ENCODE measurements around the gene KRTAP5-8. TPM values are rescaled to one million over a fixed set of nuclear protein-coding genes. Genes with fewer than 3 reads are reported as not detected.
"Not testable (repeated sequence)": the region's sequence is repeated elsewhere in the genome, so short reads cannot be mapped to it uniquely, and the experiment has no call there.

The KRTAP5-8 gene
- total RNA-seq, 2 donors from 2014 or later: 0.35 TPM; not detected in 1

DNA sequence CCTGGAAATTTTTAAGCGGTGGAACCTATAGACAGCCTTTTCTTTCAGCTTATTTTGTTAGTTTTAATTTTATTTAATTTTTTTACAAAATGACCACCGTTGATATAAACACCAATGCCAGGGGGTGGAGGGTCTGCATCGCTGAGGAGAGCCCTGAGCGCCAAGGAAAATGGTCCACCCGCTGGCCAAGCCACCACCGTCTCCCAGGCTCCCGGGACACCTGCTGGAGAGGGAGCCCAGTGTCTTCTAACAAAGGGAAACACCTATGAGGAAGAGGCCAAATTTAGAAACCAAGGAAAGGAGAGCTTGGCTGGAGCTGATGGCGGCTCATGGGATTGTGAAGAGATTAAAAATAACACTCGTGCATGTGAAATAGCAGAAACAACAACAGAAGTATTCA is 288 bp upstream of the KRTAP5-8 start:
- H3K9ac ChIP-seq (ENCODE audit: low read depth in 2 of 2, low read length in 2 of 2): no peak overlapping the region
- H3K27ac ChIP-seq: no peak overlapping the region
- H3K4me3 ChIP-seq: no peak overlapping the region
- H3K36me3 ChIP-seq: no peaks in the 10 kb centered on the region
- no peak for DNase-seq
- intact Hi-C loops (cut with DNase I): no loop called here
- no peaks in the 10 kb centered on the region for H3K27me3 ChIP-seq
- no peaks in the 10 kb centered on the region for H3K9me3 ChIP-seq
- TF ChIP-seq, protein P1, sequence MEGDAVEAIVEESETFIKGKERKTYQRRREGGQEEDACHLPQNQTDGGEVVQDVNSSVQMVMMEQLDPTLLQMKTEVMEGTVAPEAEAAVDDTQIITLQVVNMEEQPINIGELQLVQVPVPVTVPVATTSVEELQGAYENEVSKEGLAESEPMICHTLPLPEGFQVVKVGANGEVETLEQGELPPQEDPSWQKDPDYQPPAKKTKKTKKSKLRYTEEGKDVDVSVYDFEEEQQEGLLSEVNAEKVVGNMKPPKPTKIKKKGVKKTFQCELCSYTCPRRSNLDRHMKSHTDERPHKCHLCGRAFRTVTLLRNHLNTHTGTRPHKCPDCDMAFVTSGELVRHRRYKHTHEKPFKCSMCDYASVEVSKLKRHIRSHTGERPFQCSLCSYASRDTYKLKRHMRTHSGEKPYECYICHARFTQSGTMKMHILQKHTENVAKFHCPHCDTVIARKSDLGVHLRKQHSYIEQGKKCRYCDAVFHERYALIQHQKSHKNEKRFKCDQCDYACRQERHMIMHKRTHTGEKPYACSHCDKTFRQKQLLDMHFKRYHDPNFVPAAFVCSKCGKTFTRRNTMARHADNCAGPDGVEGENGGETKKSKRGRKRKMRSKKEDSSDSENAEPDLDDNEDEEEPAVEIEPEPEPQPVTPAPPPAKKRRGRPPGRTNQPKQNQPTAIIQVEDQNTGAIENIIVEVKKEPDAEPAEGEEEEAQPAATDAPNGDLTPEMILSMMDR (IDR thresholded peaks at IDR 0.05): no peak
- H3K4me1 ChIP-seq: no peaks in the 10 kb centered on the region

DNA sequence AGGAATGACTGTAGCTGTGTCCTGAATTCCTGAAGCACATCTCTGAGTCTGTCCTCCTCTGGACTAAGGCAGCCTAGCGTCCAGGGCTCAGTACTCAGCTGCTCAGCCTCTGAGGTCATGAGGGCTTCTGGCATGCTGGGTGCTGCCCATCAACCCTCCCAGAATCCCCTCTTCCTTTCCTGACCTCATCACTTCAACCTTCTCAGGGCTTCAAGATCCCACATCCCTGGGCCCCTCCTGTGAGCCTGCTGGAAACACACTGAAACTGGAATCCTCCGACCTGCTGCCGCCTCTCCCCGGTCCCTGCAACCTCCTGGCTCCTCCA is 803 bp downstream of the KRTAP5-8 start:
- intact Hi-C loops (cut with DNase I): no loop called here
- DNase-seq: no peak
- no peaks in the 10 kb centered on the region for H3K27me3 ChIP-seq
- no peaks in the 10 kb centered on the region for H3K9me3 ChIP-seq
- H3K9ac ChIP-seq (ENCODE audit: low read depth in 2 of 2, low read length in 2 of 2): no peak overlapping the region
- H3K27ac ChIP-seq: no peak overlapping the region
- TF ChIP-seq, protein P1 (IDR thresholded peaks at IDR 0.05): no peak
- no peaks in the 10 kb centered on the region for H3K4me1 ChIP-seq
- no peak overlapping the region for H3K4me3 ChIP-seq
- no peaks in the 10 kb centered on the region for H3K36me3 ChIP-seq

DNA sequence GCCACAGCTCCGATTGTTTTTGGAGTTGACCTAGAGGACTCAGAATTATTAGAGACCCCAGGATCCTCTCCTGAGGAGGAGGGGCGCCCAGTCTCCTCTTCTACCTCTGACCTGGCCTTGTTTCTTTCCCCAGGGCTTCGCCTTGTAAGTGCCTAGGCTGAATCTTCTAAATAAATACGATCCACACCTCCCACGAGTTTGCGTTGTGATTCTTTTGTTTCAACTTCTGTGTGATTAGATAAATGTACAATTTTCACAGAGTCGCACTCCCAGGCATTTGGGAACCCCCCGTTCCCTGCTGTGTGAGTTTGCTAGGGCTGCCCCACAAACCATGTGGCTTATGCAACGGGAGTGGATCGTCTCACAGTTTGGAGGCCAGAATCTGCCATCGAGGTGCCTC is 1.2 kb downstream of the KRTAP5-8 start:
- no peak overlapping the region for H3K4me3 ChIP-seq
- intact Hi-C loops (cut with DNase I): no loop called here
- H3K36me3 ChIP-seq: no peaks in the 10 kb centered on the region
- H3K9me3 ChIP-seq: no peaks in the 10 kb centered on the region
- no peak overlapping the region for H3K9ac ChIP-seq (ENCODE audit: low read depth in 2 of 2, low read length in 2 of 2)
- H3K27me3 ChIP-seq: no peaks in the 10 kb centered on the region
- no peak overlapping the region for H3K27ac ChIP-seq
- no peaks in the 10 kb centered on the region for H3K4me1 ChIP-seq
- no peak for DNase-seq
- TF ChIP-seq, protein P1 (IDR thresholded peaks at IDR 0.05): no peak

DNA sequence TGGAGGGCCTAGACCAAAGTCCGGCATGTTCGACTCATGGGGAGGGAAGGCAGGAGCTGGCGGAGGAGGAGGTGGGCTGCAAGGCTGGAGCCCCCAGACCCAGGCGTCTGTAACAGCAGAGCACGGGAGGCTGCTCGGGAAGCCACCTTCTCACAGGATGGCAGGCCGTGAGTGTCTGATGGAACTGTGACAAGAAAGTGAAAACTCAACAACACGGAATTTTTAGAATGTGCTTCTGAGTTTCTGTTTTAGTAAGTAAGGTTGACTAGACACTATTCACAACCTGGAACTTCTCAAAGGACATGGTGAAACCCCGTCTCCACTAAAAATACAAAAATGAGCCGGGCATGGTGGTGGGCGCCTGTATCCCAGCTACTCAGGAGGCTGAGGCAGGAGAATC is 2.1 kb downstream of the KRTAP5-8 start:
- DNase-seq; intact Hi-C loops (cut with DNase I); H3K36me3 ChIP-seq: not testable (repeated sequence)

DNA sequence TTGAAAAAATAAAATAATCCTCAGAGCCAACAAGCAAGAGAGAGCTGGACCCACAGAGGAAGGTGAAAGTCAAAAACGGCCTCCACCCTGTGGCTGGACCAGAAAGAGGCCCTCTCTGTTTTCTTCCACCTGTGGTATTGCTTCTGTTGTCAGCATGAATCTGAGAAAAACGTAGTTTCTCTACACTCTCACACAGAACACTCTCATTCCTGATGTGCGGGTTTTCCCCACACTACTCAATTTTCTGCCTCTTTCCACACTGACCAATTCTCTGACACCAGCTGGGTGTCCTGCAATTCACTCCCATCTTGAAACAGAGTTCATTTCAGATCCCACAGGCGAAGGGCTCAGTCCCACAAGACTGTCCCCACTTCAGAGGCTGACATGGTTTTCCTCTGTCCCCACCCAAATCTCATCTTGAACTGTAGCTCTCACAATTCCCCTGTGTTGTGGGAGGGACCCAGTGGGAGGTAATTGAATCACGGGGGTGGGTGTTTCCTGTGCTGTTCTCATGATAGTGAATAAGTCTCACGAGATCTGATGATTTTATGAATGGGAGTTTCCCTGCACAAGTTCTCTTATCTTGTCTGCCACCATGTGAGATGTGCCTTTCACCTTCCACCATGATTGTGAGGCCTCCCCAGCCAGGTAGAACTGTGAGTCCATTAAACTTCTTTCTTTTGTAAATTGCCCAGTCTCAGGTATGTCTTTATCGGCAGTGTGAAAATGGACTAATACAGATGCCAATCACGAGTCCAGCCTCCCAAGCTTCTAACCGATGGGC is 2.9 kb downstream of the KRTAP5-8 start:
- H3K27me3 ChIP-seq; DNase-seq; H3K9ac ChIP-seq (ENCODE audit: low read depth in 2 of 2, low read length in 2 of 2); intact Hi-C loops (cut with DNase I); H3K4me3 ChIP-seq; H3K4me1 ChIP-seq; H3K27ac ChIP-seq; H3K9me3 ChIP-seq; H3K36me3 ChIP-seq: not testable (repeated sequence)

More for the DNA sequence above, 2.1 kb downstream of the KRTAP5-8 start:
- not testable (repeated sequence) for H3K4me1 ChIP-seq; H3K4me3 ChIP-seq; H3K9ac ChIP-seq (ENCODE audit: low read depth in 2 of 2, low read length in 2 of 2); H3K9me3 ChIP-seq; H3K27ac ChIP-seq; H3K27me3 ChIP-seq

DNA sequence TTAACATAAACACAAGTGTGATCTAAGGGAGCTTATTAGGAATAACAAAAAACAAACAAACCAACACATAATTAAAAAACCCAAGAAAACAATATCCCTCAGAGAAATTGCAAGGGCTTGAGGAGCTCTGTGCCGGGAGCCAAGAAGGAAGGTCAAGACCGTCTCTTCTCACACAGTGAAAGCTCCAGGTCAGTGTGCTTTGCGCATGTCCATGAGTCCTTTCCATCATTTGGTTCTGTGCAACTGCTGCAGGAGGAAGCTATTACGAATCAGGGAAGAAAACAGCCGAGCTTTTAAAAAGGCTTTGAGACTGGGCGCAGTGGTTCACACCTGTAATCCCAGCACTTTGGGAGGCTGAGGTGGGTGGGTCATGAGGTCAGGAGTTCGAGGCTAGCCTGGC is 4.6 kb downstream of the KRTAP5-8 start:
- H3K36me3 ChIP-seq: no peaks in the 10 kb centered on the region
- H3K4me1 ChIP-seq: no peaks in the 10 kb centered on the region
- no peaks in the 10 kb centered on the region for H3K27me3 ChIP-seq
- no peaks in the 10 kb centered on the region for H3K9me3 ChIP-seq
- no peak overlapping the region for H3K4me3 ChIP-seq
- TF ChIP-seq, protein P1 (IDR thresholded peaks at IDR 0.05): no peak
- intact Hi-C loops (cut with DNase I): no loop called here
- H3K9ac ChIP-seq (ENCODE audit: low read depth in 2 of 2, low read length in 2 of 2): no peak overlapping the region
- H3K27ac ChIP-seq: no peak overlapping the region
- DNase-seq: no peak
